Stimulated activated CD4-positive, alpha-beta T cell treated with anti-CD3 and anti-CD28 coated beads, TNF-alpha, amount 100 ng/mL, for 24 hours (primary cell): ENCODE data around the gene GABRB3.
"Not testable (repeated sequence)": the region's sequence is repeated elsewhere in the genome, so short reads cannot be mapped to it uniquely, and the experiment has no call there.

Experiments
- DNase-seq, 3 experiments: peaks; one replicate each; pipeline ENCODE4 v3.0.0-alpha.2; 2020; ENCODE audit warnings: low read depth in 3 of 3

GABRB3 gene

GRCh38 chr15:26736502-26737248 is 36.2 kb downstream of the GABRB3 start:
- no peak for DNase-seq

- DNase-seq, result no peak
Measured at GRCh38 chr15:26731965-26732364, 40.9 kb downstream of the GABRB3 start.

GRCh38 chr15:26729581-26729980 is 43.3 kb downstream of the GABRB3 start:
- DNase-seq, result no peak

GRCh38 chr15:26729030-26729429 is 43.8 kb downstream of the GABRB3 start:
- DNase-seq, result no peak

GRCh38 chr15:26724381-26725150 is 48.3 kb downstream of the GABRB3 start:
- no peak for DNase-seq

GRCh38 chr15:26722621-26723160 is 50.2 kb downstream of the GABRB3 start:
- DNase-seq, result no peak

- DNase-seq, result no peak
Measured at GRCh38 chr15:26721232-26721967, 51.5 kb downstream of the GABRB3 start.

GRCh38 chr15:26720546-26720945 is 52.3 kb downstream of the GABRB3 start:
- DNase-seq, result no peak

- not testable (repeated sequence) for DNase-seq
Measured at GRCh38 chr15:26719866-26720265, 53.0 kb downstream of the GABRB3 start.

GRCh38 chr15:26716069-26716468 is 56.8 kb downstream of the GABRB3 start:
- no peak for DNase-seq

GRCh38 chr15:26713498-26713897 is 59.4 kb downstream of the GABRB3 start:
- DNase-seq, result no peak

GRCh38 chr15:26712335-26712734 is 60.5 kb downstream of the GABRB3 start:
- no peak for DNase-seq

GRCh38 chr15:26711445-26711844 is 61.4 kb downstream of the GABRB3 start:
- no peak for DNase-seq

- no peak for DNase-seq
Measured at GRCh38 chr15:26702381-26702780, 70.5 kb downstream of the GABRB3 start.

GRCh38 chr15:26698555-26698954 is 74.3 kb downstream of the GABRB3 start:
- DNase-seq, result no peak

GRCh38 chr15:26697913-26698312 is 75.0 kb downstream of the GABRB3 start:
- DNase-seq, result no peak

- DNase-seq, result no peak
Measured at GRCh38 chr15:26691249-26691648, 81.6 kb downstream of the GABRB3 start.

GRCh38 chr15:26690778-26691177 is 82.1 kb downstream of the GABRB3 start:
- DNase-seq, result no peak

- DNase-seq, result no peak
Measured at GRCh38 chr15:26689462-26689861, 83.4 kb downstream of the GABRB3 start.

- no peak for DNase-seq
Measured at GRCh38 chr15:26686547-26687187, 86.2 kb downstream of the GABRB3 start.

GRCh38 chr15:26682598-26683164 is 90.2 kb downstream of the GABRB3 start:
- no peak for DNase-seq
